ENCODE data around the gene DNAJC5. TPM values are rescaled to one million over a fixed set of nuclear protein-coding genes. Genes with fewer than 3 reads are reported as not detected.
A peak's percentile ranks its signal among the peaks of the same experiment; 100 is the strongest.

The DNAJC5 gene
- total RNA-seq, 2 donors from 2014 or later, result 55.3 to 79.4 TPM

DNA sequence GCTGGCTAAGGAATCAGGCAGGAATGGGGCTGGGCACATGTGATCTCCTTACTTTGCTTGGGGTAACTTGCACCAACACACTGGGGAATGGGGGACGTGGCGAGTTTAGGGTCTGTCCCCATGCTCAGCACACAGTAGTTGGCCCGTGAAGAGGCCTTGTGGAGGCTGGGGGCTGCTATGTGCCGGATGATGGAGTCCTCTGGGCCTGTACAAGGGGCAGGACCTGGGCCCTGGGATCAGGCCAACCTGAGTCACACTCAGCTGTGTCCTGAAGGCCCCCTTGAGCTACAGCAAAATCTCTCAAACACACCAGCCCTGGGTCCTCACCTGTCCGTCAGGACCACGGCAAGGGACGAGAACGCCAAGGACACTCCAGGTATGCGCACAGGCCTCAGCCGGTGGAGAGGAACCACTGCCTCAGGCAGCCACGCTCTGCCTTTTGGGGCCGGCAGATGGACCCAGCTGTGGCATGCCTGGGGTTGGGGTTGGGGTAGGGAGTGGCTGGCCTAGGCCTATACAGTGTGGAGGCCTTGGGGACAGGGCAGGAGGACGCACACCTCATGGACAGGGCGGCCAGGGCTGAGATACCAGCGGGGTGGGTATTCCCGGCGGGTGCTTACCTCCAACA, 50.2 kb downstream of the DNAJC5 start:
- intact Hi-C loops (cut with DNase I, micrococcal nuclease), result no loop called here
- ATAC-seq (no peak), DNase-seq (no peak)

DNA sequence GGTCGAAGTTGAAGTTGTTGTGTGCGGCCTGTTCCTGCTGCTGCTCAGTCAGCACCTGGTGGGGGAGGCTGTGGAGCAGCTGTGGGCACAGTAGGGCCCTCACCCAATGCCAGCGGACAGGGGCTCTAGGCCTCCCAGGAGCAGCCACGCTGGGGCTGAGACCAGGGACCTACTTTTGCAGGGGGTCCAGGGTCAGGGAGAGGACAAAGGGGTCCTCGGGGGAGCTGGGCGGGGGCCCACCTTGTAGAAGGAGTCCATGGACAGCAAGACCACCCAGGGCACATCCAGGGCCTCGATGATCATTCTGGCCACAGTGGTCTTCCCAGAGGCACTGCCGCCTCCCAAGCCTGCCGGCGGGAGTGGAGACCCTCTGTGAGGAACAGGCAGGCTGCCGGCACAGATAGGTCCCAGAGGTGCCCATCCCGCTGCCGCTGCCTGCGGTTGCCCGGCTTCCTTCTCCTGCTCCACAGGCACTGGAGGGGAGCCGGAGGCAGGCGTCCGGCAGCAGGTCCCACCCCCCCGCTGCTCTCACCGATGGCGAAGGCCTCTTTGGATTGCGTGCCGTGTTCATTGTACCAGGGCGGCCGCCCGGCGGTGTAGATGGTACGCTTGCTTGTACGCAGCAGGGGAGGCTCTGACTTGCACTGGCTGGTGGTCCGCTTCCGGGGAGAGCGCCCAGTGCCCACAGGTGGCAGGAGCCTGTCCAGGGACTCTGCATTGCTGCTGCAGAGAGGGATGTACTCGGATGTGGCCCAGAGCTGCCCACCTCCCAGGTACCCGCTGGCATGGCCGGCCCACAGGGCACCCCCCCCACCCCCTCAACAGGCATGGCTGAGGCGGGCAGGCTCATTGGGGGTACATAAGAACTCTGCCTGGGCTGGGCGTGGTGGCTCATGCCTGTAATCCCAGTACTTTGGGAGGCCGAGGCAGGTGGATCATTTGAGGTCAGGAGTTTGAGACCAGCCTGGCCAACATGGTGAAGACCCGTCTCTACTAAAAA, 51.3 kb downstream of the DNAJC5 start:
- intact Hi-C loops (cut with DNase I, micrococcal nuclease), result no loop called here
- no peak for DNase-seq

DNA sequence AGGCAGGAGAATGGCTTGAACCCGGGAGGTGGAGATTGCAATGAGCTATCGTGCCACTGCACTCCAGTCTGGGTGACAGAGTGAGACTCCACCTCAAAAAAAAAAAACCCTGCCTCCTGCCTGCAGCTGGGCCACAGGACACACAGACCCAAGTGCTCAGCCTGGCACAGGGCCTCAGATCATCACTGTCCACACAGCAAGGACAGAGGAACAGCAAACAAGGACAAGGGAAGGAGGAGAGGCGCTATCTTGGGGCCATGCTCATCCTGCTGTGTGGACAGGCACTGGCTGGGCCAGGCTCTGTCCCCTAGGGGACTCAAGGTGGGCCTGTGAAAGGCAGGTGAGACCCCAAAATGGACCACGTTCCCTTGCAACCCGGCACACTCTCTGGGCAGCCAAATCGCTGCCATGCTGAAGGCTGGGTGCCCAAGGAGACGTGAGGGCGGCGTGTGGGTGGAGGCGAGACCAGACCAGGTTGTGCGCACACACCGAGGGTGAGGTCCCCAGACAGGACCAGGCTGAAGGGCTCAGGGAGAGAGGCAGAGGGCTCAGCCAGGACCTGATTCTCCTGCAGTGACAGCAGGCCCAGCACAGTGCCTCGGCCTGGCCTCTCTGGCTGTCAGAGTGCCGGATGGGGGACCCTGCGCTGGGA, 52.2 kb downstream of the DNAJC5 start:
- intact Hi-C loops (cut with DNase I, micrococcal nuclease), result no loop called here
- DNase-seq (no peak), ATAC-seq (no peak)

More for the DNA sequence above, 51.3 kb downstream of the DNAJC5 start:
- no peak for ATAC-seq

DNA sequence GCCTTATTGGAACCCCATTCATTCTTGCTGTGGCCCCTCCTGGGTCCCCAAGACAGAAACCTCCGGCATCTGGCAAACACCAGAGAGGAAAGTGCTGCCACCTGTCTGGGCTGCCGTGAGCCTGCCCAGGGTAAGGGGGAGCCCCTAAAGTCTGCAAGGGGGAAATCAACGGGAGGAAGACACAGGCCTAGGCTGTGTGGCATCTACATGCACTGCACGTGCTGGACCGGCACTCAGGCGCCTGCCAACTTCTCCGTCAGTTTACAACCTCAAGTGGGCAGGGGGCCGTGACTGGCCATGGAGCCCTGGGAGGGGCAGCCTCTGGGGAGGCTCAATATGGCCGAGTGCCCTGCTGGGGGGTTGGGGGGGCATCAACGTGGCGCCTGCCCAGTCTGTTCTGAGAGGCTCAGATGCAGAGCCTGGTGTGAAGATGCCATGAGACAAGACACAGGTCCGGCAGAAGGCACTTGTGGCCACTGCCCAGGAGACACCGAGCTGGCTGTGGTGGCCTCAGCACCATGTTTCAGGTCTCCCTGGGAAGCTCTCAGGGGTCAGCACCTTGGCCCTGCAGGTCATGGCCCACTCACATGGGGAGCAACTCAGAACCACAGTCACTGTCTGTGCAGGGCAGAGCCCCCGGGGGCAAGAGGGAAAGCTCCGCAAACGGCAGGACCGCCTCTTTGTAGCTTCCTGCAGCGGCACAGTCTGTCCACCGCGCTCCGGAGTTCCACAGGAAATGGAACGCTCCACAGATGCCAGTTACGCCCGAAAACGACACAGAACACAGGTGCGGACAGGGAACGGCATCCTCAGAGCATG, 52.9 kb downstream of the DNAJC5 start:
- ATAC-seq (no peak), DNase-seq (peak in 1 of 2 donors; percentile 33)
- intact Hi-C loops (cut with DNase I, micrococcal nuclease), result no loop called here

DNA sequence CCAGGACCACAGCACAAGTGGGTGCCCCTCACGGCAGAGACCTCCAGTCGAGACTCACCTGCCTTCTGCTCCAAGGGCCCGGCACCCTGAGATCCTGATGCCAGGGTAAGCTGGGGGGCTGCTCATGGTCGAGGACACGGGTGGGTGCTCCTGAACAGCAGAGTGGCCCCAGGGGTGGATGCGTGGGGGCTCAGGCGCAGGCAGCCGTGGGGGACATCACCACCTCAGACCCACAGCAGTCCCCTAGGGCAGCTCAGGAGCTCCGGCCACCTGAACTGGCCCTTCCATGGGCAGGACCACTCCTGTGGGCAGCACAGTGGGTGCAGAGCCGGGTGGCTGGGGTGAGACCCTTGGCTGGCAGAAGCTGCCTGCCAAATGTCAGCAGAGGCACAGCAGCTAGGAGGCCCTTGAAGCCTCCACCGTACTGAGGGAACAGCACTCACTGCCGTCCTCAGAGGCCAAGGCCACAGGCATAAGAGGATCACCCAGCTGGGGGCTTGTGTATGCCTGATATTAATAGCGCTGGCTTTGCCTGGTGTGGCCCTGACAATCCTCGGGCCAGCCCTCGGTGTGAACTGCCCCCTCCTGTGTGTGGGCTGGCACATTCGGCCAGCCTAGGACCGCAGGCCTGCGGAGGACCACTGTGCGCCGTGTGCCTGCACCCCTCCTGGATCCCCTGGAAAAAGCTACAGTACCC, 55.9 kb downstream of the DNAJC5 start:
- ATAC-seq, result no peak
- intact Hi-C loops (cut with DNase I, micrococcal nuclease), result no loop called here
- DNase-seq, result no peak

DNA sequence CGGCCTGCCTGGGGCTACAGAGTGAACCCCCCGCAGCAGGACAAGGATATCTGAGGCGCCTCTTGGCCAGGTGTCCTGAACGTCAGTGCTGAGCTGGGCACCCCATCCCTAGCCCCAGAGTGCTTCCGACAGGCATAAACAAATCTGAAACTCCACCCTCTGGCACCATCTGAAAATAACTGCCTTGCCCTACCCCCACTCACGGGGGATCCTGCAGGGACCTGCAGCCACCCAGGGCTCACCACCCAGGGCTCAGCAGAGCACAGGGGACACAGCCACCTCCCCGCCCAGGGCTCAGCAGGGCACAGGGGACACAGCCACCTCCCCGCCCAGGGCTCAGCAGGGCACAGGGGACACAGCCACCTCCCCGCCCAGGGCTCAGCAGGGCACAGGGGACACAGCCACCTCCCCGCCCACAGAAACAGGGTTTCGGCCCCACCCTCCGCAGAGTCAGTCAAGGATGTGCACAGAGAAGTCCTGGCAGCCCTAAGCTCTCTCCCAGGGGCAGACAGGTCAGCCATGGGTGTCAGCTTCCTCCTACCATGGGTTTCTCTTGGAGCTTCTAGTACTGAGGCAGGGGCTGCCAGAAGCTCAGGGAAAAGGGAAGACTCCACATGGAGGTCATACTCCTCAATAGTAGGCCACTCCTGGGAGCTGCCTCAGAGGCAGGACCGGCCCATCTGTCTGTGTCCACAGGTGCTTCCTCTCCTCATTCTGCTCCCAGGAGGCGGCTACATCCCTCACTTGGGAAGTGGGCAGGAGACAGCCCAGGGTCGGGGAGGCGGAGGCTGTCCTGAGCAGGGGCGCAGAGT, 56.7 kb downstream of the DNAJC5 start:
- ATAC-seq, result peak; percentile 46
- intact Hi-C loops (cut with DNase I, micrococcal nuclease), result no loop called here
- peak; percentile 72 to 75 for DNase-seq

DNA sequence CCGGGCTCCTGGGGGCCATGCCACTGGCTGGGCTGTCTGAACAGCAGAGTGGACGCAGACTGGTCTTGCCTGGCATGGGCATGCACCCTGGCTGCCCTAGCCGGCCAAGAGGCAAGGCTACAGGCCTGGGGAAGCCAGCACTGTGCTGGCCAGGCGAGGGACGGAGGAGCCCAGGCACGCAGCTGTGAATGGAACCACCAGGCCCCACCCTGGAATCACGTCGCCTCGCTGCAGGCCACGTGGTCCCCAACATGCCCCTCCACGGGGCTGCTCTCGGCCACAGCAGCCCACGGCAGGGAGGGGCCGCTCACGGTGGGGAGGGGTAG, 57.2 kb downstream of the DNAJC5 start:
- ATAC-seq (no peak), DNase-seq (no peak)
- intact Hi-C loops (cut with DNase I, micrococcal nuclease), result no loop called here

DNA sequence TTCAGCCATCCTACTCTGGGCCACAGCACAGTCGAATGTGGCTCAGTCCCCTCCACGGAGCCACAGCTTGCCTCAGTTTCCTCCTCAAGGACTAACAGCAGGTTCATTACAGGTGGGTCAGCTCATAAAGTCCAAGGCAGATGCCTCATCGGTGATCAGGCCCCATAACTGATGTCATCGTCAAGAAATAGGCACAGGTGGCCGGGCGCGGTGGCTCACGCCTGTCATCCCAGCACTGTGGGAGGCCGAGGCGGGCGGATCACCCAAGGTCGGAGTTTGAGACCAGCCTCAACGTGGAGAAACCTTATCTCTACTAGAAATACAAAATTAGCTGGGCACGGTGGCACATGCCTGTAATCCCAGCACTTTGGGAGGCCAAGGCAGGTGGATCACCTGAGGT, 57.8 kb downstream of the DNAJC5 start:
- intact Hi-C loops (cut with DNase I, micrococcal nuclease), result no loop called here
- DNase-seq (no peak), ATAC-seq (no peak)

DNA sequence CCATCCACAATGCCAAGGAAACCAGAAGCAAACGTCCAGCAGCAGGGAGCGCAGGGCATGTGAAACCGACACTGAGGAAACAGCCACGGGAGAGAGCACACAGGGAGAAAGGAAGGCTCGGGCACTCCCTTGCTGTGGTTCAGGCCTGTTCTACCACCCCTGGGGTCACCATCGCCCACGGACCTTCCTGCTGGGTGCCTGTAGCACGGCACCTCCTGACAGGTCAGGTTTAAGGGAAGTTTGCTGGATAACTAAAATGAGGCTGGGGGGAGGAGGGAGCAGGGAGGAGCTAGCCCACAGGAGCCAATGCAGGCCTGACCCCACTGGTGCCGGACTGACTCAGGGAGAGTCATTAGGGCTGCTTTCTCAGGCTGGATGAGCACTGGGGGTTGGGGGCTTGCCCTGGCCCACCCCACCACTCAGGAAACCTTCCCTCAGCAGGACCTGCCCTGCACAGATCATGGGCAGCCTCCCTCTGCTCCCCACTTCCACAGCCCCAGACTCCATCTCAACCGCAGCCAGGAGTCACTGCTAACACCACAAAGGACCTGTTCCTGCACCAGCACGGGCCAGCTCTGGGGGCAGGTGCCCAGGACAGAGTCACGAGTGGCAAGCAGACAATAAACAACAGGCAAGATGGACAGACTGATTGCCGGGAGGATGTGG, 59.0 kb downstream of the DNAJC5 start:
- intact Hi-C loops (cut with DNase I, micrococcal nuclease), result no loop called here
- no peak for ATAC-seq
- no peak for DNase-seq

DNA sequence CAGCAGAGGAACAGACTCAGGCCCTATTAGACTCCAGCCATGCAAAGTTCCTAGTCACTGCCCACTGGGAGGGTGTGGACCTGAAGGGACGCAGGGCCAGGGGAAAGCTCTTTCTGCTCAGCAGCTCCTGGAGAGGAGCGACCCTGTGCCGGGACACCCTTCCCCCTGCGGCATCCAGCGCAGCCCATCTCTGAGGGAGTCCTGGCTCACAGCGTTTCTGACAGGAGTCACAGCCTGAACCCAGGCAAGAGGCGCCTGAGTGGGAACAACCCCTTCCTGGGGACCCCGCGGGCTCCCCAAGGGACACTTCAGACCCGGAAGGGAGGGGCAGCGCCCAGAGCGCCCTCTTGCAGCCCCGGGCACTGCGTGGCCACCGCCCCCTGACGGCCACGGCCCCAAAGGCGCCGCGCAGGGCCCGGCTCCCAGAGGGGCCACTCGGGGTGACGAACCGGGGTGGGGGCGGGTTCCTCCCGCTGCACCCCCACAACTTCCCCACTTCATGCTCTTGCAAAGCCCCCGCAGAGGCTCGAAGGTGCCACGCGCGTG, 60.4 kb downstream of the DNAJC5 start:
- intact Hi-C loops (cut with DNase I, micrococcal nuclease), result no loop called here
- DNase-seq (peak in 1 of 2 donors; percentile 67), ATAC-seq (peak; percentile 12)

DNA sequence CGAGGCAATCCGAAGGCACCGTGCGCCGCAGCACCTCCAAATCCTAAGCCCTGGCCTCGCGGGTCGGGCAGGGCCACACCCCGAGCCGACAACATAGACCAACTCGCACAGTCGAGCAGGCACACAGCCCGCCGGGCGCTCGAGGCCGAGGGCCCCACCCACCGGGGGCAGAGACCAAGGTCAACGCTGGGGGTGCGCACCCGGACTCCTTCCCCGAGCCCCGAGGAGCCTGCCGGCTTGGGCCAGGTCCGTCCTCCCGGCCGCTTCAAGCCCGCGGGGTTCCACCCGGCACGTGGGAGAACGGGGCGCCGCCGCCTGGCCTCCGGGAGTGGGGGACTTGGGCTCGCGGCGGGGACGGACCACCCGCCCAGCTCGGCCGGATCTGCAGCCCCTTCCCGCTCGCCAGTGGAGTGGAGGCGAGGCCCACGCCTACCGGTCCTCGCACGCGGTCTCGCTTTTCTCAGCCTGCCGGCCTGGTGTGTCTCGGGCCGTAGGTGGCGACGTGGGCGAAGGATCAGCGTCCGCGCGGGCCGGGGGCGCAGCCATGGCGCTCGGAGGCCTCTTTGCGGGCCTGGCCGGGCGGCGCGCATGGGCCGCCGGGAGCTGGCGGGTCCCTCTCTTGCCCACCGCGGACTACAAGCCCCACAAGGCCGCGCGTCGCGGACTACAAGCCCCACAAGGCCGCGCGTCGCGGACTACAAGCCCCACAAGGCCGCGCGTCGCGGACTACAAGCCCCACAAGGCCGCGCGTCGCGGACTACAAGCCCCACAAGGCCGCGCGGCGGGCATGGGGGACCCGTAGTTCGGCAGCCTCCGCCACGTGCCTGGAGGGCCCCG, 61.1 kb downstream of the DNAJC5 start, which contains the start of gene UCKL1:
Gene UCKL1 (minus strand): TSS at position 590 of the 837 bp plus-strand sequence. CDS start 44 bp downstream, at position 546.
- DNase-seq (peak; percentile 92 to 95), ATAC-seq (peak; percentile 62)
- intact Hi-C loops (cut with DNase I, micrococcal nuclease), result no loop called here

DNA sequence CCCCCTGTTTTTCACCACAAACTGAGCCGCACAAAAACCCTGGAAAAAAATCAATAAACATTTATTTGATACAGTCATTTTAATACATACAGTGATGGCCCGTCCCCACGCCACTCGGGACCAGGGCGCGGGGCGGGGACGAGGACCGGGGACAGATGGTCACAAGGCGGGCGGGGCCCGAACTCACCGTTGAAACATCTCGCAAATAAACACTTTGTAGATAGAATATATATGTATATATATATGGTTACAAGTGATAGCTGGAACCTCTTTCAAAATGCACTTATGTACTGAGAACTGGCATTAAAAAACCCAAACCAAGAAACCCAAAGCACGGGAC, 61.7 kb downstream of the DNAJC5 start:
- intact Hi-C loops (cut with DNase I, micrococcal nuclease), result no loop called here
- no peak for ATAC-seq

DNA sequence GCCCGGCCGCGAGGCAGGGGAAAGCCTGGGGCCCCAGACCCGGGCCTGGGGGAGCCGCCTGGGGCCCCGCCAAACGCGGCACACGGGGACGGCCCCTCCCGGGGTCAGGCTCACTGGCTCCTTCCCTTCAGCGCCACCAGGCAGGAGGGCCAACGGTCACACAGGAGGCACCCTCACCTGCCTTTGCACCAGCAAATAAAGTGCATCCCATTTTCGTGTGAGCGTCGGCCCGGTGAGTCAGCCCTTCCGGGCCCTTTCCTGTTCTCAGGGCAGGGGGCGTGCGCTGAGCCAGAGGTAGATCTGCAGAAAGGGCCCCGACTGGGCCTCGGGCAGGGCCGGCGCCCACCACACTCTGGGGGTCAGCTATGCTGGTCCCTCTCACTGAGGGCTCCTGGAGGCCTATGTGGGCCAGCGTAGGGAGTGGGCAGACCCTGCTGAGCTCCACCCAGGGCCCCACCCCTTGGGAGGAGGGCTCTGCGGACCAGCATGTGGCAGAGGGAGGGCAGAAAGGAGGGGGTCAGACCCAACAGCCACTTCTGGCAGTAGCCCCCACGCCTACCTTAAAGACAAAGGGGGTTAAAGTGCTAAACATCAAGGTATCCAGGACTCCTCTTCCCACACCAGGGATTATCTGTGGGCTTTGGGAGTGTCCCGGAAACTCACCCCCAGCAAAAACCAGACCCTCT, 62.2 kb downstream of the DNAJC5 start:
- intact Hi-C loops (cut with DNase I, micrococcal nuclease), result no loop called here
- ATAC-seq, result peak; percentile 61
- DNase-seq, result peak; percentile 84 to 88

More for the DNA sequence above, 61.7 kb downstream of the DNAJC5 start:
- DNase-seq, result no peak

DNA sequence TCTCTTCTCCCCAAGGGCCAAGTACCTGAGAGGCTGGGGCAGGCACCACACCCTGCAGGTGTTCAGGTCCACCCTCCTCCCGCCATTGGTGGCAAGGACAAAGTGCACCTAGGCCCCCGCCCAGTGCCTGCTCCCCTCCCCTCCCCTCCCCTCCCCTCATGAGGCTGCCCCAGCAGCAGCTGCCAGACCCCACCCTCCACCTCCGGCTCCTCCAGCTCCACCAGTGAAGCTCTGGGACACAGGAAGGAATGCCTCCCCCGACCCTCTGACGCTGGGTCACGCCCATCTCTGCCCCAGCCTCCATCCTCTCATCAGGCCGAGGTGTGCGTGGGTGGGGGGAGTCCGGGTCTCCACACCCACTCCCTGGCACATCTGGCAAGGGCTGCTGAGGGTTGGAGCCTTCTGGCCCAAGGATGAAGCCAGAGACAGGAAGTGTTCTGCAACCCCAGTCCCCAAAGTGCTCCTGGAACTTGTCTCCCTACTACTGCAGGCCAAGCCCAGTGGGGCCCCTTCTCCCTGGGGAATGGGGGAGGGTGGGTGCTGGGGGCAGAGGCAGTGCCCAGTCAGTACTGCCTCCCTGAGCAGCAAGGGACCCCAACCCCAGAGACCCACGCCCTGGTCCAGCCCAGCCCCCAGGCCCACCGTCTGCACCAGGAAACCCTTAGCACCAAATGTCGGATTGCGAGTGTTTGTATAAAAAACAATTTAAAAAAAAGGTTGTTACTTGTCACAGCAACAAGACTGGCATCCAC, 62.9 kb downstream of the DNAJC5 start:
- ATAC-seq, result peak; percentile 66
- peak; percentile 84 to 94 for DNase-seq
- intact Hi-C loops (cut with DNase I, micrococcal nuclease), result no loop called here

DNA sequence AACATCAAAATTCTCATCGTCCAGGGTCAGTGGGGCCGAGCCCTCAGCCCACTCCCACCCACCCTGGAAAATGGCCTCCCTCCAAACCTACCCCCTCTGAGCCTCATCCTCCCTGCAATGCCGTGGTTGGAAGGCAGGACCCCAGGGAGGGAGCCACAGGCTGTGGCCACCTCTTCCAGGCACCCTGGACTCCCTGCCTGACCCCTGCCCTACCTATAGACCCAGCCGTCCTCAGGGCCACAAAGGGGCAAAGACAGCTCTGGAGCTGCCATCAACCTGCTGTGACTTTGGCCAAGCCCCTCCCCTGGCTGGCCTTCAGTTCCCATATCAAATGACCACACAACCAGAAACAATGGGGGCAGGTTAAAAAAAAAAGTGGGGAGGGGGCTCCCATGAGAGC, 63.5 kb downstream of the DNAJC5 start:
- DNase-seq, result no peak
- intact Hi-C loops (cut with DNase I, micrococcal nuclease), result no loop called here
- ATAC-seq, result no peak
